Stimulated activated CD4-positive, alpha-beta T cell treated with anti-CD3 and anti-CD28 coated beads, Interleukin-1b, Interleukin-23, amount 100 ng/mL, for 4 hours (primary cell): ENCODE data around the gene MTMR2.
"Not testable (repeated sequence)": the region's sequence is repeated elsewhere in the genome, so short reads cannot be mapped to it uniquely, and the experiment has no call there.

Source experiments
- DNase-seq, 2 donors: peaks; one replicate each; pipeline ENCODE4 v3.0.0-alpha.2; 2020; ENCODE audit warnings: low read depth in 2 of 2

Gene MTMR2

GRCh38 chr11:95884802-95885201 lies 39.1 kb downstream of the MTMR2 start:
- no peak for DNase-seq

DNA sequence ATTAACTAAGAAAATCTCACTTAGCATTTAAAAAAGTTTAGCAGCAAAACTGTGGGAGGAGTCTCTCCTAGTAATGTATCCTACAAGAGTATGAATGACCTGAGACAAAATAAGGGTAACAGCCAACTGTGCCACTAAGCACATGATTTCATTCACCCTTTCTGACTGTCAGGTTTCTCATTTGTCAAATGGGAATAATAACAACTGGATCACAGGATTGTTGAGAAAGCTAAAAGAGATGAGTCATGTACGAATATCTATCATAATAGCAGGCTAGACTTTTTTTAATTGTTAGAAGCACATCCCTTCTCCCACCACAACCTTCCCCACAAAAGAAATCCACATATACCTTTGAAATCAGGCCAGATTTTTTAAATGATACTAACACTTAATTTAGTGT lies 39.5 kb downstream of the MTMR2 start:
- DNase-seq: no peak

GRCh38 chr11:95883381-95883780 lies 40.5 kb downstream of the MTMR2 start:
- DNase-seq: no peak

GRCh38 chr11:95877291-95877690 lies 46.6 kb downstream of the MTMR2 start:
- no peak for DNase-seq

DNA sequence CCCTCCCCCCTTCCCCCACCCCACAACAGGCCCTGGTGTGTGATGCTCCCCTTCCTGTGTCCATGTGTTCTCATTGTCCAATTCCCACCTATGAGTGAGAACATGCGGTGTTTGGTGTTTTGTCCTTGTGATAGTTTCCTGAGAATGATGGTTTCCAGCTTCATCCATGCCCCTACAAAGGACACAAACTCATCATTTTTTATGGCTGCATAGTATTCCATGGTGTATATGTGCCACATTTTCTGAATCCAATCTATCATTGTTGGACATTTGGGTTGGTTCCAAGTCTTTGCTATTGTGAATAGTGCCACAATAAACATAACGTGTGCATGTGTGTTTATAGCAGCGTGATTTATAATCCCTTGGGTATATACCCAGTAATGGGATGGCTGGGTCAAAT lies 53.0 kb downstream of the MTMR2 start:
- not testable (repeated sequence) for DNase-seq

- no peak for DNase-seq
These were observed 56.8 kb downstream of the MTMR2 start for GRCh38 chr11:95867105-95867504.

DNA sequence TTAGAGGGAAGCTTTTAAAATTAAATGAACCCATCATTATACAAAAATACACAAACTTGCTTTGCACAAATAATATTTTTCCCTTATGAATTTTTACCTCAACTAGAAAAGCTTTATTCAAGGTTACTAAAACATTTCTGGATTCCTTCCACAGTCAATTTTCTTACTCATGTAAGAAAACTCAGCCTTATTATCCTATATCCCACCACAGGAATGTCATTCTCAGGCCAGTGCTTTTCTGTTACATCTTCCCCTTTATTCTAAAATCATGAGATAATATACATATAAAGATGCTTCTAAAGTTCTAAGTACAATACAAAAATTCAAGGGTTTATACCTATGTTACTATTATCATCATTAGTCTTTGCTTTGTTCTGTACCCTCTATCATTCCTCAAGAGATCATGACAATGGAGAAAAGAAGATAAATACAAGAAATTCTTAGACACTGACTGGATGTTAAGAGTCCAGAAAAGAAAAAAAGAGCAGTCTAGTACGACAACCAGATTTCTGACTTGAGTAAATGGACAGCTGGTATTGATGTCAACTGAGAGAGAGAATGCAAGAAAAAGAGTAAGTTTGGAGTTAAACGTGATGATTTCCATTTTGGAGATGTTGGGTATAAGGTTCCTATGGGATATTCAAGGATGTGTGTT lies 60.3 kb downstream of the MTMR2 start:
- DNase-seq: no peak

GRCh38 chr11:95860024-95860423 lies 63.9 kb downstream of the MTMR2 start:
- not testable (repeated sequence) for DNase-seq

DNA sequence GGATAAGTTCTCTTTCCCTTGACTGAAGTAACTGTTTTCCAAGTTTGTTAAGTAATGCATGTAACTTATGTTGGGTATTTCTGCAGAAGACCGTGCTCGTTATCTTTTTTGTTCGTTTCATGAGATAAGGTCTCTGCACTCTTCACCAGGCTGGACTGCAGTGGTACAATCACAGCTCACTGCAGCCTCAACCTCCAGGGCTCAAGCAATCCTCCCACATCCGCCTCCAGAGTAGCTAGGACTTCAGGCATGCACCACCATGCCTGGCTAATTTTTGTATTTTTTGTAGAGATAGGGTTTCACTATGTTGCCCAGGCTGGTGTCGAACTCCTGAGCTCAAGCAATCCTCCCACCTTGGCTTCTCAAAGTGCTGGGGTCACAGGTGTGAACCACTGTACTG lies 69.5 kb downstream of the MTMR2 start:
- DNase-seq: not testable (repeated sequence)

- DNase-seq: no peak
These were observed 70.0 kb downstream of the MTMR2 start for GRCh38 chr11:95853862-95854261.

DNA sequence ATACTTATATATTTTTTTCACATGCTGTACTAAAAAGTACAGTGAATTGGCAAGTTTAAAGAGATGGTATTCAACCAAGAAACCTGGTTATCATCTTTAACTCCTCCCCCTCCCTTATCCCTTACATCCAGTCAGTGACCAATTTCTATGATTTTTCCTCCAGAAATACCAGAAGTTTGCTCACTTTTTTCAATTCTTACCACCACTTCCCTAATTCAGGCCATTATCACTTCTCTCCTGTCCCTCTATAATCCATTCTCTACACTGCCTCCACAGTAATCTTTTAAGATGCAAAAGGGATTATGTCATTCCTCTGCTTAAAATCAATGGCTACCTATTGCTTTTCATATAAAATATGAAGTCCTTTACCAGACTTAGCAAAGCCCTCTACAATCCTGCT lies 70.8 kb downstream of the MTMR2 start:
- no peak for DNase-seq

- DNase-seq: no peak
These were observed 73.8 kb downstream of the MTMR2 start for GRCh38 chr11:95850137-95850536.

DNA sequence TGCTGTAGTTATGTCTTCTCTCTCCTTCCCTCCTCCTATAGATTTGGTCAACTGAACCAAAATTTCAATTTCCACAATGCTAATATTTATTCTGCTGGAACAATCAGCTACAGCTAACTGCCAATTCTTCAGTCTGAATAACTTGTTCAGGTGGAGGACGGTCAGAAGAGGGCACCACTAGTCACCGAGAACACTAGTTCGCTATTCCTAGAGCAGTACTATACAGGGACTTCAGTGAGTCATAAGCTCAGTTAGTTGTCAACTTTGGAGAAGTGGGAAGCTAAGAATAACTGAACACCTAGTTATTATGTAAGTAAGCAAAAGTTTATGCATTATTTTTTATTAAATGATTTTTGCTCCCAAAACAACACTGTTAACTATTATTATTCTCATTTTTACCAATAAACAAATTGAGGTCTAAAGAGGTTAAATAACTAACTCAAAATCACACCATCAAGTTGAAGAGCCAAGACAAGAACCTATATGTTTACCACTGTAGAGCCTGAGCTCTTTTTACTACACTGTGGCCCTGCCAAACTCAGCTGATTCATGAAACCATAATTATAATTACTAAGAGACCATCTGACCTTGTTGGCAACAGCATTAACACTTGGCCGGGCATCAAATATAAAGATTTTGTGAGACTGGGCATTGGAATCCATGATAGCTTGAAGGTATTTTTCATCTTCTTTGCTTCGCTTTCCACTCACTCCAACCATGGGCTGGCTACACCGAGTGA lies 74.7 kb downstream of the MTMR2 start:
- peak in 1 of 2 donors; percentile 20 for DNase-seq

DNA sequence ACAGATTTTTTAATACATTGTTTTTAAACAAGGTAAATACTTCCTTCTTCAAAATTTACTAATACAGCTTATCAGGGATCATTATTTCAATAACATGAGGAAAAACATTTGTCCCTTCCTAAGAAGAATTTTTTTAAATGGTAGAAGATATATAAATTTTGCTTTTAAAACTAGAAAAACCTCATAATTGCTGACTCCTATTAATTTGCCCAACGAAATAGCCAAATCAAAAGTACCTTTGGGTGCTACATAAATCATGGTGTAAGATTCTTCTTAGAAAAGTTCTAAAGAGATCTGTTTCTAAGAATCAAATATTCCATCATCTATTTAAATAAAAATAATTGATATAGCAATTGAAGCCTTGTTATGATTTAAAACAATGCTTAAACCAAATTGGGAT lies 78.7 kb downstream of the MTMR2 start:
- no peak for DNase-seq

DNA sequence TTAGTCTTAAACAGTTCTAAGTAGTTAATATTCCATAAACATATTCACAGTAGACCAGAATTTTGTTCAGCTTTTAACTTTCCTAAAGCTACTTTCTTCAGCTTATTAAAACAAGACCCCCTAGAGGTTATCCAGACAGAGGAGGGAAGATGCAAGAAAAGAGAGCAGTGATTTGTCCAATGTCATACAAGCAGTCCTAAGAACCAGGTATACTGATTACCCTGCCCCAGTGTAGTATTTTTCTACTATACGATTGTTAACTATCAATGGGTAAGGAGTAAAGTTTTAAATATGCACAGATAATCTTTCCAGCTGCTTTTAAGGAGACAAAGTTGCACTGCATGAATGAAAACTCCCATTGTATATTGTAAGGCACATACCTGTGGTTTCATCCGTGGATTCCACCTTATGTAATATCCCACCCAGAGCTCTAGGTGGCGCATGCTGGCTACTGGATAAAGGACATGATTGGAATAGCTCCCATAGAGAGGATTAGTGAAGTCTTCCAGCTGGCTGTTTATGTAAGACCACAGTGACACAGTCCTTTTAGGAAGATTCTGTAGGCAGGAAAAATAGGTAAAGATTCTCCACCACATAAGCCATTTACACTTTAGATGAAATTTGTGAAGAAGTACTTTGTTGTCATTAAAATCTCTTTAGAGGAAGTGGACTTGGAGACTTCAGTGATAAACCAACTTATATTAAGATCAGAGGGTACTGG lies 88.0 kb downstream of the MTMR2 start:
- DNase-seq: peak; percentile 18 to 44

- DNase-seq: no peak
These were observed 88.6 kb downstream of the MTMR2 start for GRCh38 chr11:95835351-95835750.

DNA sequence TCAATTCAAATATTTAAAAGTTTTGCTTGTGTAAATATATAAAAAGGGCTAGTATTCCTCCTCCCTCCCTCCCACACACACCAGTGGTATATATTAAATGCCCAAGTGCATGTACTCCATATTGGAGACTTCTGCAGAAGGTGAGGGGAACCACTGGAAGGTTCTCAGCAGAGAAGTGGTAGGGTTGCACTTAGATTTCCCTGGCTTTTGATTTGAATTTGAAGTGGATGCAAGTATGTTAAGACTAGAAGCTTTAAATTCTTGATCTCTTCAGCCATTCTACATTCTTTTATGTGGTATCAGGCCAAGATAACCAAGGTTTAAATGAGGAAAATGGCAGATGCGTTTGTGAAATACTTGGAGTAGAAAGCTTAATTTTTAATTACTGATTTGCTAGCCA lies 90.5 kb downstream of the MTMR2 start:
- no peak for DNase-seq

GRCh38 chr11:95832763-95833162 lies 91.1 kb downstream of the MTMR2 start:
- DNase-seq: no peak

DNA sequence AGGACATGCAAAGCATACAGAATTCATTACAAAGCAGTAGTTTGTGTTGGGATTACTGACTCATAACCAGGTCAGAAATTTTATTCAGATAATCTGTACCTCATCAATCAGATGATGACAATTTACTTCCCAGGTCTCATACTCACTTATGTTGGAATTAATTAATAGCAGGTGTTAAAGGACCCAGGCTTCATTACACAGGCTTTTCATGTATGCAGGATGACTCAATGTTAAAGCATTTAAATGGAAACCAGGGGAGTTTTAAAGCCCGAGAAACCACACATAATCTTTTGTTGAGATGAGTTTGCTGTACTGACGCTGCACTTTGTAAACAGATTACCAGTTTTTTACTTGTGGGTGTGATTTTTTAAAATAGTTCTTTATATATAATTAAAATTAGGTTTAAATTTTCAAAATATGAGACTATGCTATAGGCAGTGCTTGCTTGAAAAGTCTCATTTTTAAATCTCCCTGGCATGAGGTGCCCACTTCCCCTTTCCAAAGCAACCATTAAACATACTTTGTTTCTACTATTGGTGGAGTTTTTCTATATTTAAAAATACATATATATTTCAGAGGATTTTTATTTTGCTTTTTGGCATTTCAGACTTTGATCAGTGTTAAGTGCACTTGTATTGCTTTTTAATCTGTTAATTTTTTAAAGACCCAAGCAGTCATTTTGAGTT lies 92.6 kb downstream of the MTMR2 start:
- no peak for DNase-seq

DNA sequence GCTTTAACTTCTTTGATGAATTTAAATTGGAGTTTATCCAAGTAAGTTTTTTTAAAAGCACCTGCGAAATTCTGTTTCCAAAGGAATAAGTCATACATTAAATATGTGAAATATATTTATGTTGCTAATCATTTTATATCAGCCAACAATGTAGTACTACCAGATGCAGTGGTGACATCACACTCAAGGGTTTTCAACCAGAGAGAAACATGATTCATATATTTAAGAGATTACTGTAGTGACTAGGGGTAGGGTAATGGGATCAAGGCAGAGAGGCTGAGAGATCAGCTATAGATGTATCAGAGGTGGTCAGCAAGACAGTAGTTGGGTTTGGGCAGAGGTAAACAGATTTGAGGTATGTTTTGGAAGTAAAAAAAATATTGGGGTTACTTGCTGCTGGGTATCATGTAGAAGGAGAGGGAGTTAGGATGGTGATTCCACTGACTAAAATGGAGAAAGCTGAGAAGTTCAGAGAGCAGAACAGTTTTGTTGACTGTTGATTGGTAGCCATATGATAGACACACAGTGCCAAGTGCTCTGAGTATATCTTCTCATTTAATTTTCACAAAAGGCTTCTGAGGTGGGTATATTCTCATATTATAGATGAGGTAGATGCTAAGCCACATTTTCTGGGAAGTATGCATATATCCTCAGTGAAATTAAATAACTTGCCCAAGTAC lies 94.2 kb downstream of the MTMR2 start:
- DNase-seq: no peak

DNA sequence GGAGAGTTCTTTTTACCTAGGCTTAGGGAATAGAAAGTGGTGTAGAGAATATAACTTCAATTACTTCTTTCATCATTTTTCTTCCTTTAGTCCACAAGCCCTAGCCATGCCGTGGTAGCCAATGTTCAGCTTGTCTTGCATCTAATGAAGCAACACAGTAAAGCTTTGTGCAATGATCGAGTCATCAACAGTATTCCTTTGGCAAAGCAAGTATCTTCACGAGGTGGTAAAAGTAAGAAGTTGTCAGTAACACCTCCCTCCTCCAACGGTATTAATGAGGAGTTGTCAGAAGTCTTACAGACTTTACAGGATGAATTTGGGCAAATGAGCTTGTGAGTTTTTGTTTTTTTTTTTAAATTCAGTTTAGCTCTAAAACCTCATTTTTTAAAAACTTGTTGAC lies 96.2 kb downstream of the MTMR2 start:
- DNase-seq: no peak

GRCh38 chr11:95821640-95822039 lies 102.3 kb downstream of the MTMR2 start:
- DNase-seq: no peak
